Mesothelial cell of epicardium (in vitro differentiated cells): ENCODE measurements around the gene DAPK3. TPM values are rescaled to one million over a fixed set of nuclear protein-coding genes. Genes with fewer than 3 reads are reported as not detected.
"Not testable (repeated sequence)": the region's sequence is repeated elsewhere in the genome, so short reads cannot be mapped to it uniquely, and the experiment has no call there.

Experiments used
- DNase-seq, 2 experiments: peaks; one replicate each; pipeline ENCODE4 v3.0.0; 2021; ENCODE audit warnings: low spot score in 2 of 2; ENCODE audit not compliant: unreplicated experiment in 2 of 2
- H3K27ac Mint-ChIP-seq: 2 replicates; pipeline ENCODE4 v1.8.0; 2021; ENCODE audit warnings: mixed read lengths
- H3K27me3 Mint-ChIP-seq: 2 replicates; pipeline ENCODE4 v1.8.0; 2021; ENCODE audit warnings: low read depth, mixed read lengths
- H3K36me3 Mint-ChIP-seq: 2 replicates; pipeline ENCODE4 v1.8.0; 2021; ENCODE audit warnings: mixed read lengths
- H3K4me1 Mint-ChIP-seq: 2 replicates; pipeline ENCODE4 v1.8.0; 2021; ENCODE audit warnings: mixed read lengths
- H3K4me3 Mint-ChIP-seq: 2 replicates; pipeline ENCODE4 v1.8.0; 2021; ENCODE audit warnings: mild to moderate bottlenecking, moderate library complexity, mixed read lengths
- H3K9me3 Mint-ChIP-seq: 2 replicates; pipeline ENCODE4 v1.8.0; 2021; ENCODE audit warnings: mixed read lengths
- total RNA-seq: library from RNA; stranded (reverse); gene quantifications from 3 replicates; pipeline ENCODE4 v1.2.1, GENCODE V29; 2021
- TF ChIP-seq, protein P1 (sequence below): fragments of 200-600 bp; sonication (generic); IDR thresholded peaks from one replicate; pipeline ENCODE4 v1.5.0; 2021; ENCODE audit warnings: antibody characterized with exemption; ENCODE audit not compliant: unreplicated experiment

Gene DAPK3
- total RNA-seq, 1 donor from 2014 or later: 135 TPM

DNA sequence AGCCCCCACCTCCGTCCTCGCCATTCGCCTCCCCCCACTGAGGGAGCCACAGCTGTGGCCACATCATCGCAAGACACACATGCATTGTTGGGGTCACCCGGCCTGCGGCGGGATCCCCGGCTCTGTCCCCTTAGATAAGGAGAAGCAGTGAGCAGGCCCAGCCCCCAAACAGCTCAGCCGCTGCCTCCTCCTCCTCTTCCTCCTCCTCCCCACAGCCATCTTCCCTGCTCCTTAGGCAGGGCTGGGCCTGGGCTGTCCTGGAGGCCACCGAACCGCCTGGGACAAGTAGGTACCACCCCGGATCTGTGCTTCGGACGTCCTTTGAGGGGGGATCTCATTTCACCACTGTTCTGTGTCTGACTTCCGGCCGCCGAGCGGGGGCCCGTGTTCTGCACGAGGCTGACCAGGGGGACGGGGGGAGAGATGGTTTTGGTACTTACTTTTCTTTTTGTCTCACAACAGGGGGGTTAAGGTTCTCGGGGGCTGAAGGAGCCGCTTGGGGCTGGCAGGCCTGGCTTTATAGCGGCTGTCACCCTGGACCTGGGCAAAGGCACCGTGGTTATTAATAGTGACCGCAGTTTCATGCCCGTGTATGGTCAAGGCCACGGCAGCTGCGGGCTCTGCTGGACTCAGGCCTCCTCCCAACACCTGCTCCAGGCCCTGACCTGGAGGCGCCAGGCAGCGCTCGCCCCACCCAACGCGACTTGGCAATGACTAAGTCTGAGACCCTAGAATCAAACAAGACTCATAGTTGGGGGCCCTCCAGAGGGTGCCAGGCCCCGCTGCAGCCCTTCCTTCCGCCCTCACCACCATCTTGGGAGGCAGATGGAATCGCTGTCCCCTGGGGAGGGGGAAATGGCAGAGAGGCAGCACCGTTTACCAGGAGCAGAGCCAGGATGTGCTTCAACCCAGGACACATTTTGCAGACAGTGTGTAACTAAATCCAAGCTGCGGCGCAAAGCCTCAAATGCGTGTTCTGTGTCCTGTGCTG lies 19.7 kb downstream of the DAPK3 start:
- no peak overlapping the region for H3K4me3 Mint-ChIP-seq
- H3K9me3 Mint-ChIP-seq: no peaks in the 10 kb centered on the region
- H3K27ac Mint-ChIP-seq: peak overlapping the region; percentile 34
- no peak for DNase-seq
- H3K4me1 Mint-ChIP-seq: peaks cover 6% of the 10 kb centered on the region
- no peaks in the 10 kb centered on the region for H3K36me3 Mint-ChIP-seq
- no peaks in the 10 kb centered on the region for H3K27me3 Mint-ChIP-seq
- TF ChIP-seq, protein P1, sequence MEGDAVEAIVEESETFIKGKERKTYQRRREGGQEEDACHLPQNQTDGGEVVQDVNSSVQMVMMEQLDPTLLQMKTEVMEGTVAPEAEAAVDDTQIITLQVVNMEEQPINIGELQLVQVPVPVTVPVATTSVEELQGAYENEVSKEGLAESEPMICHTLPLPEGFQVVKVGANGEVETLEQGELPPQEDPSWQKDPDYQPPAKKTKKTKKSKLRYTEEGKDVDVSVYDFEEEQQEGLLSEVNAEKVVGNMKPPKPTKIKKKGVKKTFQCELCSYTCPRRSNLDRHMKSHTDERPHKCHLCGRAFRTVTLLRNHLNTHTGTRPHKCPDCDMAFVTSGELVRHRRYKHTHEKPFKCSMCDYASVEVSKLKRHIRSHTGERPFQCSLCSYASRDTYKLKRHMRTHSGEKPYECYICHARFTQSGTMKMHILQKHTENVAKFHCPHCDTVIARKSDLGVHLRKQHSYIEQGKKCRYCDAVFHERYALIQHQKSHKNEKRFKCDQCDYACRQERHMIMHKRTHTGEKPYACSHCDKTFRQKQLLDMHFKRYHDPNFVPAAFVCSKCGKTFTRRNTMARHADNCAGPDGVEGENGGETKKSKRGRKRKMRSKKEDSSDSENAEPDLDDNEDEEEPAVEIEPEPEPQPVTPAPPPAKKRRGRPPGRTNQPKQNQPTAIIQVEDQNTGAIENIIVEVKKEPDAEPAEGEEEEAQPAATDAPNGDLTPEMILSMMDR: no peak

DNA sequence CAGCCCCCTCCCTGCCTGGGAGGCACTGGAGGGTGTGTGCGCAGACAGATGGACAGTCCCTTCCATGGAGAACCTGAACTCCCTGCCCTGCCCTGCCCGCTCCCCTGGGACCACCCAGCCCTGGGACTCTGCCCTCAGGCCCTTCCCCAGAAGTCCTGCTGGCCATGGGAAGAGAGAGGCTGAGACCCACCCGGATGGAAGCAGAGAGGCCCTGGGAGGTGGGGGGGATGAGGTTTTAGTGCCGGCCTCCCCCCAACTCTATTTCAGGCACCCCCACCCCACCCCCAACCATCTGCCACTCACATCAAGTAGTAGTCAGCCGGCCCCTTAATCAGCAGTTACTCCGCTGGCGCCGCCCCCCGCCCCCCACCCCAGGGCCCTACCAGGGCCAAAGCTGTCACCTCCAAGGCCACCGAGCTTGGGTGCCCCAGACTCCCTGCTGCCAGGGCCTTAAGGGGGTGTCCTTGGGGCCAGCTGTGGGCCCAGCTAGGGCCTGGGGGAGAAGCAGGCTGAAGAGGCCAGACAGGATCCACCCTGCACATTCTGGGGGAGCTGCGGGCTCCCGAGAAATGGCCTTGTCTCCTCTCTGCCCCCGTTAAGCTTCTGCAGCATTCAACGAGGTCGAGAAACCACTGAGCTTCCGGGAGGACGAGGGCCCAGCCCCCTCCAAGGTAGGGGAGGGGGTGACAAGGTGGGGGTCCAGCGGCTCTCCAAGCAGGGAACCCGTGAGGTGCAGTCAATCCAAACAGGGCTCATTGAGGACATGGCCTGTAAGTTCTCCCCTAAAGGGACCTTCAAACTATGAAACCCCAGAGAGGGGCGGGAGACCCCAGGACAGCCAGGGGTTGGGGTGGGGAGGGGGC lies 20.7 kb downstream of the DAPK3 start:
- Mint-ChIP-seq H3K27me3 (no peaks in the 10 kb centered on the region), H3K4me3 (no peak overlapping the region)

DNA sequence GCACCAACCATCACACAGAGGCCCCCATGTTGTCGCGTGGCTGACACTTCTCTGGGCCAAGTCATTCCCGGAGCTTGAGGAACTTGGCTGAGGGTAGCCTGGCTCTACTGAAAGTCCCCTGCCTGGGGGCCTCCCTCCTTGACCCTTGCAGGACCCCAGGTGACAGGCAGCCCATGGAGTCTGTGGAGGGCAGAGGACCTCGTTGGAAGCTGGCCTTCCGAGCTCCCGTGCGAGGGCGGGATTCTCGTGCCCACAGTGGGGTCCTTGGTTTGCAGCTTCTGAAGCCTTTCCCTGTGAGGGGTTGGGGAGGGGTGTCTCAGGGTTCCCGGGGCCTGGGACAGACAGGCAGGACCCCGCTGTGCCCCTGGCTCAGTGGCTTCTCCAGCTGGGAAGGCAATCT lies 21.6 kb downstream of the DAPK3 start:
- H3K27me3 Mint-ChIP-seq: no peaks in the 10 kb centered on the region
- H3K36me3 Mint-ChIP-seq: no peaks in the 10 kb centered on the region
- H3K4me3 Mint-ChIP-seq: no peak overlapping the region
- no peak for DNase-seq
- peaks cover 6% of the 10 kb centered on the region for H3K4me1 Mint-ChIP-seq
- TF ChIP-seq, protein P1: no peak
- H3K27ac Mint-ChIP-seq: no peak overlapping the region
- no peaks in the 10 kb centered on the region for H3K9me3 Mint-ChIP-seq

More for the DNA sequence above, 20.7 kb downstream of the DAPK3 start:
- DNase-seq: no peak
- H3K27ac Mint-ChIP-seq: no peak overlapping the region
- TF ChIP-seq, protein P1: no peak
- H3K36me3 Mint-ChIP-seq: no peaks in the 10 kb centered on the region
- peaks cover 6% of the 10 kb centered on the region for H3K4me1 Mint-ChIP-seq
- no peaks in the 10 kb centered on the region for H3K9me3 Mint-ChIP-seq

DNA sequence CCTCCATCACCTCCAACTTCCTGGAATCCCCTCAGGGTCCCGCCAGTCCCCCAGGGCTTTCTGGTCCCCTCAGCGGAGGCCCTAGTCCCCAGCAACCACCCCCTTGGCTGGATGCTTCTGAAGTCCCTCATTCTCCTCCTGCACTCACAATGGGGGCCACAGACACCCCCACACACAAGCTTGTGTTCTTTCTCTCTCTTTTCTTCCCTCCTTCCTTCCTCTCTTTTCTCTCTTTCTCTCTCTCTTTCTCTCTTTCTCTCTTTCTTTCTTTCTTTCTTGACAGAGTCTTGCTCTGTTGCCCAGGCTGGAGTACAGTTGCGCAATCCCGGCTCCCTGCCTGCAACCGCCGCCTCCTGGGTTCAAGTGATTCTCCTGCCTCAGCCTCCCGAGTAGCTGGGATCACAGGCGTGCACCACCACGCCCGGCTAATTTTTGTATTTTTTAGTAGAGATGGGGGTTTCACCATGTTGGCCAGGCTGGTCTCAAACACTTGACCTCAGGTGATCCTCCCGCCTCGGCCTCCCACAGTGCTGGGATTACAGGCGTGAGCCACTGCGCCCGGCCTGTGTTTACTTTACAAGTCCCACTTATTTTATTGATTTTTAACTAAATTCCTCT lies 23.5 kb downstream of the DAPK3 start:
- not testable (repeated sequence) for H3K4me1 Mint-ChIP-seq, H3K4me3 Mint-ChIP-seq, H3K27me3 Mint-ChIP-seq, H3K27ac Mint-ChIP-seq, H3K36me3 Mint-ChIP-seq, DNase-seq, H3K9me3 Mint-ChIP-seq

DNA sequence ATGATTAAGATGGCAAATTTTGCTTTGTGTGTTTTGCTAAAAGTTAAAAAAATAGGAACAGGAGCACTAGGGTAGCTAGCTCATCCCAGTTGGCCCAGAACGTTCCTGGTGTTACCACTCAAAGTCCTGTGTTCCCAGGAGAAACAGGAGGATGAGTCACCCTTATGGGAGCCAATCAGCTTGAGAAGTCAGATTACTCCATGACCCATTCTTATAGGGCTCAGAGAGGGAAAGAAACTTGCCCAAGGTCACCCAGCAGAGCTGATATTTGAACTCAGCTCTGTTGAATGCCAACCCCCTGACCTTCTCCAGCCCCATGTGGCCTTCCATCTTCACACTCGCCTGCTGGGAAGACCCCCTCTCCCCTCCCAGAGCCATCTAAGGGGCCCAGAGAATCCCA lies 25.1 kb downstream of the DAPK3 start:
- TF ChIP-seq, protein P1: no peak
- no peak overlapping the region for H3K4me3 Mint-ChIP-seq
- H3K36me3 Mint-ChIP-seq: no peaks in the 10 kb centered on the region
- no peaks in the 10 kb centered on the region for H3K4me1 Mint-ChIP-seq
- no peaks in the 10 kb centered on the region for H3K9me3 Mint-ChIP-seq
- no peak for DNase-seq
- no peaks in the 10 kb centered on the region for H3K27me3 Mint-ChIP-seq
- no peak overlapping the region for H3K27ac Mint-ChIP-seq
